ENCODE results near the gene IMMP1L. TPM values are rescaled to one million over a fixed set of nuclear protein-coding genes. Genes with fewer than 3 reads are reported as not detected.
A peak's percentile ranks its signal among the peaks of the same experiment; 100 is the strongest.

IMMP1L gene
- total RNA-seq, 1 donor from 2014 or later: 26.5 TPM

GRCh38 chr11:31397239-31397834 is 112.1 kb downstream of the IMMP1L start:
- Mint-ChIP-seq H3K4me1 (ENCODE audit: unreplicated experiment) (no peaks in the 10 kb centered on the region), H3K27me3 (ENCODE audit: unreplicated experiment) (no peaks in the 10 kb centered on the region), H3K36me3 (ENCODE audit: unreplicated experiment) (peaks cover 15% of the 10 kb centered on the region), H3K4me3 (ENCODE audit: unreplicated experiment) (no peak overlapping the region), H3K27ac (ENCODE audit: unreplicated experiment) (no peak overlapping the region), H3K9me3 (ENCODE audit: unreplicated experiment) (peaks cover 5% of the 10 kb centered on the region)
- peak; percentile 71 for TF ChIP-seq CTCF (IDR thresholded peaks at IDR 0.05)
- no peak for DNase-seq (ENCODE audit: extremely low spot score, unreplicated experiment)

DNA sequence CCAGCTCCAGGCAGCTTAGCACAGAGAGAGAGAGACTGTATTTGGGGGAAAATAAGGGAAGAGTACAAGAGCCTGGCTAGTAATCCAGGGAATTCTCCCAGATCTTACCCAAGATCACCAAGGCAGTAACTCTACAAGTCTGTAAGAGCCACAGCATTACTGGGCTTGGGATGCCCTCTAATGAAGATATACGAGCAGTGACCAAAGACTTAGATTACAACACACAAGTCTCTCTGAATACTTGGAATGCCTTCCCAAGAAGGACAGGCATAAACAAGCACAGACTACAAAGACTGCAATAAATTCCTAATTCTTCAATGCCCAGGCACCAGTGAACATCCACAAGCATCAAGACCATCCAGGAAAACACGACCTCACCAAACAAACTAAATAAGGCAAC is 122.0 kb downstream of the IMMP1L start:
- H3K4me1 Mint-ChIP-seq (ENCODE audit: unreplicated experiment): no peaks in the 10 kb centered on the region
- H3K4me3 Mint-ChIP-seq (ENCODE audit: unreplicated experiment): no peak overlapping the region

GRCh38 chr11:31383116-31383515 is 126.3 kb downstream of the IMMP1L start:
- H3K36me3 Mint-ChIP-seq (ENCODE audit: unreplicated experiment): peaks cover 4% of the 10 kb centered on the region
- peaks cover 8% of the 10 kb centered on the region for H3K9me3 Mint-ChIP-seq (ENCODE audit: unreplicated experiment)
- no peak for DNase-seq (ENCODE audit: extremely low spot score, unreplicated experiment)
- TF ChIP-seq CTCF (IDR thresholded peaks at IDR 0.05): no peak
- H3K27me3 Mint-ChIP-seq (ENCODE audit: unreplicated experiment): no peaks in the 10 kb centered on the region
- H3K27ac Mint-ChIP-seq (ENCODE audit: unreplicated experiment): no peak overlapping the region
- H3K4me1 Mint-ChIP-seq (ENCODE audit: unreplicated experiment): no peaks in the 10 kb centered on the region
- no peak overlapping the region for H3K4me3 Mint-ChIP-seq (ENCODE audit: unreplicated experiment)

More for the DNA sequence above, 122.0 kb downstream of the IMMP1L start:
- no peak for TF ChIP-seq CTCF (IDR thresholded peaks at IDR 0.05)
- DNase-seq (ENCODE audit: extremely low spot score, unreplicated experiment): no peak
- peaks cover 33% of the 10 kb centered on the region for H3K9me3 Mint-ChIP-seq (ENCODE audit: unreplicated experiment)
- peaks cover 4% of the 10 kb centered on the region for H3K36me3 Mint-ChIP-seq (ENCODE audit: unreplicated experiment)
- H3K27ac Mint-ChIP-seq (ENCODE audit: unreplicated experiment): no peak overlapping the region
- H3K27me3 Mint-ChIP-seq (ENCODE audit: unreplicated experiment): no peaks in the 10 kb centered on the region

Other genes starting within 250 kb of the IMMP1L start
- gene DCDC1, start 139.9 kb downstream of the IMMP1L start, total RNA-seq: not detected in 2 replicates
- gene DNAJC24, start 139.8 kb downstream of the IMMP1L start, total RNA-seq: 12.0 and 16.4 TPM in 2 replicates
- 13.6 and 15.0 TPM in 2 replicates for gene ELP4, start 145 bp upstream of the IMMP1L start, total RNA-seq